GM21381 (cell line): ENCODE data around the gene CSMD2.

Source experiments
- ATAC-seq: cut with Tn5 transposase; IDR thresholded peaks from one replicate; pipeline ENCODE4 v1.9.1; 2021; ENCODE audit warnings: mild to moderate bottlenecking, moderate library complexity; ENCODE audit not compliant: unreplicated experiment

Gene CSMD2

DNA sequence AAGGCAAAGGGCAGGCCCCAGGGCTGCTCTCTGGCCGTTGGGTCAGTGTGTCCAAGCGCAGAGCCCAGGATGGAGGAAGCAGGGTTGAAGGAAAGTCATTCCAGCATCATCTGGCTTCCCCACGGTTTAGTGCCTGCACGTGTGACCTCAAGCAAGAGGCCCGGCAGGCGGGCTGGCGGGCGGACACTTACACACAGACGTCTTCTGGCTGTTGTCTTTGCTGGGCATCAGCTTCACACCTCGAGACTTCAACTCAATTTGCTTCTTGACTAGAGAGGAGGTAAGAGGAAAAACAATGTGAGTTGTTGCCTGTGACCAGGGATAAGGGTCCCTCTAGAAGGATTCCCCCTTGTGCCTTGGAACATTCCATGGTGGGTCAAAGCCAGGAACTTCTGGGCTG lies 339.5 kb downstream of the CSMD2 start:
- no peak for ATAC-seq

DNA sequence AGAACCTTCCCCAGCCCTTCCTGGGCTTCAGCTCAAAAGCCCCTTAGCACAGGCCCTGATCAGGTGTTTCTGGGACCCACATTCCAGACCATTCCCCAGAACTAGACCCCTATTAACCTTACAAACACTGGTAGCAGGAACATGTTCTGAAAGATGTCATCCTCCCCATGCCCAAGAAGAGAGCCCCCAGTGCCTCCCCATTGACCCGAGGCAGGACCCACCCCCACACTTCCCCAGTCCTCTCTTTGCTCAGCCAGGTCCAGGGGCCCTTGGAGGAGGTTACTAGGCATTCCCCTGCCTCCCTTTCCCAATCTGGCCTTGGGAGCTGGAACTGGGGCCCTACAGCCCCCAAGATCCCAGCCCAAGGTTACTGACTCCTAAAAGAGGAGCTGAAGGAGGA lies 340.1 kb downstream of the CSMD2 start:
- no peak for ATAC-seq

DNA sequence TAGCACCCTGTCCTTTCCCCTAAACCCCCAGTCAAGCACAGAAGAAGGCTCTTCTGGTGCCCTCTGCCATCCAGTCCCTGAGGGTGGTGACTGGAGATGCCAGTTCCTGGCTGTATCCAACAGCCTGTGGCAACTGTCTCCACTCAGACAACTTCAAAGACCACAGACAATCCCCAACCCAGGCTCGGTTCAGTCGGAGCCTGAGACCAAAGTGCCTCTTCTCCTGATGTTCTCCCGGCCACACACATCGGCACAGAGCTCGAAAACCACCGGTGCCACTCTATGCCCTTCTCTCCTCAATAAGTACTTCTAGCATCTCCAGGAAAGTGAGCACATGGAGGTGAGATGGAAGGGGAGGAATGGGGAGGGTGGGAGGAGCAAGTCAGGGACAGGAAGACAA lies 340.7 kb downstream of the CSMD2 start:
- ATAC-seq: no peak

DNA sequence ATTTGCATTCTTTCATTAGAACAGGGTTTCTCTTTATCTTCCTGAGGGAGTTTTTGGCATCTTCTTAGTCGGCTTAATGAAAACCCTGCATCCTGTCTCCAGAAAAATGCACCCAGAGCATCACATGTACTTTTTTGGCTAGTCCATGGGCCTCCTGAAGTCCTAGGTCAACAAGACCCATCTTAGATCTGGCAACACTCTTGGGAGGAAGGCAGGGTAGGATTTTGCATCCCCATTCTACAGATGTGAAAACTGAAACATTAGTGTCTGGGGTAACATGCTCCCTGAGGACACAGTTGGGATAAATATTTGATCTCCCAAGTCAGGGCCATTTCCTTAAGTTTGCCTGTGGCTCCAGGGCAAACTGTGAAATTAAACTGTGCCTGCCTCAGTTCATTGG lies 341.2 kb downstream of the CSMD2 start:
- no peak for ATAC-seq

DNA sequence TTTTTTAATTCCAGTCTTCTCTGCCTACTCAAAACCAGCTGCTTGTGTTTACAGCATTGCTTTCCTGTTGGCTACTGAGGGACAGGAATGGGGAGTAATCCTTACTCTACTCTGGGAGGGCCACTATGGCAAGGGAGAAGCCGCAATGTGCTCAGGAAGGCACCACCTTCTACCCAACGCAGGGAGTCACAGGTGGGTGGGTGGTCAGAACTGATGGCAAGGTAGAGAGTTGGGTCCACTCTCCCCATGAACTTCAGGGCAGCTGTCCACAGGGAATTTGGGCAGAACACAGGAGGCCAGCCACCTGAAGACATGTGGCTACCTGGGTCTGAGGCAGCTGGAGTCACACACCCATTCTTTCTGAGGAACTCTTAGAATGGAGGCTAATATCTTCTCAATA lies 341.6 kb downstream of the CSMD2 start:
- no peak for ATAC-seq

DNA sequence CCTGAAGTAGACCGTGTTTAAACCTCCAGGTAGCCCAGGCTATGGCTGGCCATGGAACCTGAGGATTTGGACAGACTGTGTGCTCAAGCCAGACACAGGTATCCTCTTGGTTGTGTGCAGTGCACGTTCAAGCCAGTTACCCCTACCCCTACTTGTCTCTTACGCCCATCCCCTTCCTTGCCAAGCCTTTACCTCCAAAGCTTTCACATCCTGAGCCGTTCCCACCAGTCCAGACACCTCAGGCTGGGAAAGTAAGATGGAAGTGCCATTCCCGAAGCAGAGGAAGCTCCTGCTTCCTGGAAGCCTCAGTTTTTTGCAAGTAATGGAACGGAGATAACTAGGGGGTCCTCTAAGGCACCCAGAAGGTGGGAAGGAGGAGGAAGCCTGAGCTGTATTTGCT lies 342.6 kb downstream of the CSMD2 start:
- ATAC-seq: no peak

DNA sequence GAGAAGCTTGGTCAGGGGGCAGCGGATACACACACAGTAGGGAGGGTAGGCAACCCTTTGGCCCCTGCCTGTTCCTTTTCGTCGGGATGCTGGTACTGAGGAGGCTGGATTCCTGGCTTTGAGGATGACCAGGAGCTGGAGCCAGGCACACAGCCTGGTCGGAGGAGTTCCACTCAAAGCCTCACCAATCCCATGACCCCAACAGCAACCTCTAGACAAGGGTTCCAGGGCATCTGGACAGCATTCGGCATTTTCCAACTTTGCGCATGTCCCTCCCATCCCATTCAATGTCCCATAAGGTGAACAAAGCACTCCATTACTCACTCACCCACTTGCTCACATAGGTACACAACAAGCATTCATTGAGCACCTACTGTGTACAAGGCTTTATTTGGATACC lies 343.7 kb downstream of the CSMD2 start:
- no peak for ATAC-seq

DNA sequence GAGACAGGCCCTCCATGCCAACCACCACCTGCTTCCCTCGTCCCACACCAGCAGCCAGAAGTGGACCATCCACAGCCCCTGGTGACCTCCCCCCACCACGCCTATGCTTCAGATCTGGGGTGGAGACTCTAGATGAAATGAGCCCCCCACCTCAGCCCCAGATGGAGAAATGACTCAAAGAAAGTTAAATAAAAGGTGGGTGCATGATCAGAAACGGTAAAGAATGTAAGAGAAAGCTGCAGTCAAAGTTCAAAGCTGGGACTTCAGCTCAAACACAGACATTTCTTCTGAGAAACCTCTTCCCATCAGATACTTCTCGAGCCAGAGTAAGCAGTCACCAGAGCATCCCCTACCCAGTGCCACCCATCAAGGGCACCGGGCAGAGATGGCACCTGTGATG lies 344.2 kb downstream of the CSMD2 start:
- ATAC-seq: no peak

DNA sequence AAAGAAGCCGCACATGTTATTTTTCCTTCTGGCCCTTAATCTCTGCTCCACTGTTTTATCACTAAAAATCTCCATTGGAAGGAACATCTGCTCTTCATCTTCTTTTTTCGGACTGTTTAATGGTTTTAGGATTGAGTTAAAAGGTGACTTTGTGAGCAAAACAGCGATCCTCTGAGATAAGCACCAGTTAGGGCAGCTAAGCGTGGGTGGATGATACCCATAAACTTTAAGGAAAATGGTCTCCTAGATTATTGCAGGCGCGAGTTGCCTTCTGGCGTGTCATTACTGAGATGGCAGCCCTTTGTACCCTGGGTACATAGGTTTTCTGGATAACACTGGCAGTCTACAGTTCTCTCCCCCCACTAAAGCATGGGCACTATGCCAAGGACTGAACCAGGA lies 345.1 kb downstream of the CSMD2 start:
- ATAC-seq: no peak

DNA sequence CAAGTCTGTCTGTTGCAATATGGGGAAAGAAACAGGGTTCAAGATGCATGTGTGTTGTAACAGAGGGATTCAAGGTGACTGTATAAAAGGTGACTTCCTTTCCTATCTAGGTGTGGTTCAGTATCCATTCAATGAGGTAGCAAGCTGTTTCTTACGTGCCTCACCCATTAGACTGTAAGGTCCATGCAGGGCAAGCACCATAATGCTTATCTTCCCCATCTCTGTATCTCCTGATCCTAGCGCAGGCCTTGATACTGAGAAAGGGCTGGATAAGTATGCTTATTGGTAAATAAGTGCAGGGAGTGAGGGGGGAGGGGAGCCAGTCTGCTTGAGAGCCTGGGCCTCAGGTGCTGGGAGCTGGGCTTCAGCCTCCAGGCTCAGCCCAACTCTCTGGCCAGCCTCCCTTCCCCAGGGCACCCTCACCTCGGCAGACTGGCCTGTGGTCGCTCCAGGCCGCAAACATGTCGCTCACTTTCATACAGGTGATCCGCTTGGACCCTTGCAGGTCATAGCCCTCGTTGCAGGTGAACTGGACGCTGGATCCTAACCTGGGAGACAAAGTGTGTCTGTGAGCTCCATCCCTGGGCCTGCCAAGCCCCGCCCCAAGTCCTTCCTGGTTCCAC lies 345.6 kb downstream of the CSMD2 start:
- no peak for ATAC-seq

DNA sequence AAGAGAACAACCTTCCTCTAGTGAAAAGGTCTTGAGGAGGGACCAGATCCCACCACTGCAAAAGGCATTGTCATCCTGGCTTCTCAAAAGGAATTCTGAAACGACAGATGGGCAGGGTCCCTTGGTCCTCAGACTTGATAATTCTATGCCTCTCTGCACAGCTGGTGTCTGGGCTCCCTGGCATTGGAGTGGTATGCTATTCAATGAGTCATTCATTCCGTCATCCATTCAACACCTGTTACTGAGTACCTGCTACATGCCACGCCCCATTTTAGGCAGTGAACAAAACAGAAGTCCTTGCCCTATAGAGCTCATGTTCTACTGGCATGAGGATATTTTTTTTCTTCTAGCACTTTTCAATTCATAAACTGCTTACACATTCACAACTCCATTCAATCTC lies 347.0 kb downstream of the CSMD2 start:
- no peak for ATAC-seq

DNA sequence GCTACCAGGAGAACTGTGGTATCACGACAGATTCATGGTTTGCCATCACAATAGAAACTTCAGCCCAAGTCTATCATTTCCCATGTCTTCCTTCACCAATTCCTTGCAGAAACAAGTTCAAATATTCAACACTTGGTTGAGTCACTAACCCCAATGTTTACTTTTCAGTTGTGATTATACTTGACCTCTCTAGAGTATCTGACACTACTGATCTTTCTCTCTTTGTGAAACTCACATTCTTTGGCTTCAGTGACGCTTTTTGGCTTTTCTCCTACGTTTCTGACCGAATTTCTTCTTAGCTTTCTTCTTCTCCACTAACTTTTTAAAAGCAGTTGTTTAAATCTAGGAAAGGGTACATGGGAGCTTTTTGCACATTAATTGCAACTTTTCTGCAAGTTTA lies 350.0 kb downstream of the CSMD2 start:
- ATAC-seq: no peak

DNA sequence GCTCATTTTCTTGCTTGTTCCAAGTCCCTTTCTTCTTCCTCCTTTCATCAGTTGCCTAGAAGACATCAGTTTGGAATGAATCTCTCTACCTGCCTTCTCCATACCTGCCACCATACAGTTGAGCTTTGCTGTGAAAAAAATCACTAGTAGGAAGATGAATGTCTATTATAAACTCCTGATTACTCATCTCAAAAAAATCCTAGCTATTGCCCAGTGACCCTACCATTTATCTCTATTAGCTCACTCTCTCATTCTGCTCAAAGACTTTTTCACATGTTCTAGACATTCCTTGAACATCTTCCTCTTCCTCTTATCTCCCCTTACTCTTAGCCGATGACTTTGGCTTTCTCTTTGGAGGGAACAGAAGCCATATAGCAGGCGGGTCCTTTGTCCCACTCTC lies 350.9 kb downstream of the CSMD2 start:
- no peak for ATAC-seq

DNA sequence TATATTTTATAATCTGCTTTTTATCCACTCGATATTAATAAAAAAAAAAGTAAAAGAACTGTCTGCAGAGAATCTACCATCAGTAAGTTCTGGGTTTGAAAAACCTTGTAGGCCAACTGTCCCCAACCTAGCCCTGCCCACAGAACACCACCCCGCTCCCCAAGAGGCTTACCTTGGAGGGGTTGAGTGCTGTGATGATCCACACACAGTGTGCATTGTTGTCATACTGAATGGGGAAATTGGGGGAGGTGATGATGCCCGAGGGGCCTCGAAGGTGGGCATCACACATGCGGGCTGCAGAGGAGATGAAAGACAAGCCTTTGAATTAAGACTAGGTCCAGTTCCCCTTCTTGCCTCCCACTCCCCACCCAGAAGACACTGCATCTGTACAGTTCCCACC lies 354.5 kb downstream of the CSMD2 start:
- ATAC-seq: no peak

DNA sequence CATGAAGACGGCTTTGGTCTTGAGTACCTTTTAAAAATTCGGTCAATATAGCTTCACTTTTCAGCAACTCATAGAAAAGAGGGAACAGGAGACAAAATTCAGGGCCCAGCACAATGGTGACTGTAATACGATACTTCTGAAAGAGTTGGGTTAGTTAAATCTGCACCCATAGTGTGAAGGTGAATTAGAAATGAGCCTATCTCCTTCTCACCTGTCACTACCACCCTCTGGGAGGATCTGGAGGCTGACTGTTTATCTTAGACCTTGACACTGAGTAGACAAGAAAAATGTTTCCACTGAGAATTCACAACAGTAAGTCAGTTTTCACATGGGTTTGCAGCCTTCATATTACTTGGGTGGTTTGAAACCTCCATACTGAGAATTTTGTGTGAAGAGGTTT lies 359.0 kb downstream of the CSMD2 start:
- no peak for ATAC-seq

DNA sequence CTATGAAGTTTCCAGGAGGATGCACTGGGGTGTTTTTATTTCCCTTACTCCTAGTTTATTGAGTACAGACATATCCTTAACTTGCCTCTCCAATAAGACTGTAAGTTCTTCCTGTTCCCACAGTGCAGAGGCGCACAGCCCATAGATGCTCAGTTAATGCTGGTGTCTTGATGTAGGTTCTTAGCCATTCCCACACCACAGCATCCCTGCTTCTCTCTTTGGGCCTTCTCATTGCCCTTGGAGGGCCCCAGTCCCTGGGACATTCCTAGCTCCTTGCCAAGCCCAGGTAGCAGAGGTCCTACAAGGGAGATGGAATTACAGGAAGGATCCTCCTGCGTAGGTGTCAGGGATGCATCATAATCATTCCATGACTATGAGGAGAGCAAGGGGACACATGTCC lies 362.8 kb downstream of the CSMD2 start:
- ATAC-seq: no peak

DNA sequence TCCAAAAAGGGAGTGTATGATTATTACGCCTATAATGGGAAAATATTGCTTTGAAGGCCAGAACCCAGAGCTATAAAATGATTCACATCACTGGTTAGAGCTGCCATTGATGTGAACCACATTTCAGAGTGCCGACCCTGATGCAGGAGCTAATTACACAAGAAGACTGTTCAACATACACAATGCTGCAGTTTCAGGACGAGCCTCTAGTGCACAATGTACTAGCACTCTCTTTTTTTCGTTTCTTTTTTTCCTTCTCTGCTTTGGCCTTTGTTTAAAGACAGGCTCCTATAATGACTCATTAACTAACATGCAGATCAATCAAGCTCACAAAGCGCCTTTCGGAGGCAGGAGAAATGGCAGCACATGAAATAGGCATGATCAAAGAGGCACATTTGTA lies 367.2 kb downstream of the CSMD2 start:
- no peak for ATAC-seq

DNA sequence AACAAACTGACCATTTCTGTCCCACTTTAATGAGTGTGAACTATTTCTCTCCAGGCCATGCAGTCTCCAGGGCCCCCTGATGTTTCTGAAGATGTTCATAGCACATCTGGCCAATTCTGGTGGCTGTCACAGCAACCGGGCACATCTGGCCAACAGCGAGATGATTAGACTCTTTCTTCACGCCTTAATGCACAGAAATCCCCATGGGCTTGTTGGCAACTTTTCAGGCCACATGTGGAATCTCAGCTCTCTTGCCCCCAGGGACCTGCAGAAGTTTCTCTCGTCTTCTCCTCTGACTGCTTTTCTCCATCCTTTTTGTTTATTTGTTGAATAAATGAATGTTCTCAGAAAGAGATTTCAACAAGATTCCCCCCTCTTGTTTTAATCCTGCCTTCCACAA lies 372.4 kb downstream of the CSMD2 start:
- no peak for ATAC-seq

DNA sequence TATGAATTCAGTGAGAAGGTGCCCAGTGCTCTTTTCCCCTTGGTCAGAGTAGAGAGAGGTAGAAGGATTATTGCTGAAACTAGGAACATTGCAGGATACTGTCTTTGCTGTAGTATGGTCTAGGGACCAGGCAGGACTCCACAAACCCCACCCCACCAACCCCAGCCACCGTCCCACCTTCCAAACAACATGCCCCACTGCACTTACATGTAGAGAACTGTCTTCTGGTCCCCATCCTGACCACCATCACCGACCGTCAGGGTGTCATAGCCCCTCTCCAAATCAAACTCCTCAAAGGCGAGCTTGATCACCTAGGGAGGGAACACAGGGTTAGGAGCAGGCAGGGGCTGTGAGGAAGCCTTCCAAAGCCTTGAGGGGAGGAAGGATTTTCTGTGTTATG lies 372.8 kb downstream of the CSMD2 start:
- ATAC-seq: no peak

DNA sequence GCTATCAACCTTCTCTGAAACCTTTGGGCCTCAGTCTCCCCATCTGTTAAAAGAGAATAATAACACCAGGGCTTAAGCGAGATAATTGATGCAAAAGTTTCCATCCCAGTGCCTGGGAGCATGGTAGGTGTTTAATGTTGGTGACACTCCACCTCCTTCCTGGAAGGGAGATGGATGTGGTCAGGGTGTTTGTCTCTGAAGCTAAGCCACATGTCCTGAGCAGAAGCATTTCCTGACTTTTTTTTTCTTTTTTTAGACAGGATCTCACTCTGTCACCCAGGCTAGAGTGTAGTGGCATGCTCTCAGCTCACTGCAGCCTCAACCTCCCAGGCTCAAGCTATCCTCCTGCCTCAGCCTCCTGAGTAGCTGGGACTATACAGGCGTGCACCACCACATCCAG lies 373.8 kb downstream of the CSMD2 start:
- no peak for ATAC-seq

DNA sequence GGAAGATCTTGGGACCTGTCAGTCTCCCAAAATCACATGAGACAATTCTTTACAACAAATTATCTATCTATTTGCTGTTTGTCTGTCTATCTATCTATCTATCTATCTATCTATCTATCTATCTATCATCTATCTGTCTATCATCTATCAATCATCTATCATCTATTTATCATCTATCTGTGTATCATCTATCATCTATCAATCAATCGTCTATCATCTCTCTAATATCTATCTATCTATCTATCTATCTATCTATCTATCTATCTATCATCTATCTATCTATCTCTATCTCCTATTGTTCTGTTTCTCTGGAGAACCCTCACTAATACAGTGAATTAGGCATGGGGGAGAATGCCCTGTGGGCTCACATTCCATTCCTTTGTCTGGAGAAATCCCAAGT lies 374.5 kb downstream of the CSMD2 start:
- ATAC-seq: no peak

DNA sequence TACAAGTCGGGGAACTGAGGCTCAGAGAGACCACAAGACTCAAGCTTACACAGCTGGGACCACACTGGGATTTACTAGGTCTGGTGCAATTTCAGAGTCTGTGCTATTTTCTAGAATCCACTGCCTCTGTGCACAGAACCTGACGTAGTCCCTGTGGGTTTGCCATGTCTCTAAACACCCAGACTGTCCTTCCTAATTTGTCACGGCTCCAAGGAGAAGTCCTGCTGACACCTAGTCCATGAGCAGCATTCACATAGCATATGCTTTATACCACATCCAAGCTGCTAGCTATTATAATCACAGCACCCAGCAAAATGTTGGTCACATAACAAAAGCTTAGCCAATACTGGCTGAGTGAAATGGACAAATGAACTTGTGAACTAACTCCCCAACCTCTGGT lies 380.2 kb downstream of the CSMD2 start:
- no peak for ATAC-seq

DNA sequence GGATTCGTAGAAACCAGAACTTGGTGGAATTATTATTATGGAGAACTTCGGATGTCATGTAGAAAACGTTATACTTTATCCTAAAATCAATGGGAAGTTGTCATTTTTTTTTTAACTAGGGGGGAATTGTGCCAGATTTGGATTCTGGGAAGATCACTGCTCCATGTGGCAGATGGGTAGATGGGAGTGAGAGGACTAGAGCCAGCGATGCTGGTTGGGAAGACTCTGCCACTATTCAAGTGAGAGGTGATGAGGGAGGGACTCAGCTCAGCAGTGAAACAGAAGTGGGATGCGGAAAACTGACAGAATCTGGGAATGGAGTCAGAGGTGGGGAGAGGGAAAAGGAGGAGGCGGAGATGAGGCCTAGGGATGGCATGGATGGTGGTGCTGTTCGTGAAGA lies 382.3 kb downstream of the CSMD2 start:
- no peak for ATAC-seq

DNA sequence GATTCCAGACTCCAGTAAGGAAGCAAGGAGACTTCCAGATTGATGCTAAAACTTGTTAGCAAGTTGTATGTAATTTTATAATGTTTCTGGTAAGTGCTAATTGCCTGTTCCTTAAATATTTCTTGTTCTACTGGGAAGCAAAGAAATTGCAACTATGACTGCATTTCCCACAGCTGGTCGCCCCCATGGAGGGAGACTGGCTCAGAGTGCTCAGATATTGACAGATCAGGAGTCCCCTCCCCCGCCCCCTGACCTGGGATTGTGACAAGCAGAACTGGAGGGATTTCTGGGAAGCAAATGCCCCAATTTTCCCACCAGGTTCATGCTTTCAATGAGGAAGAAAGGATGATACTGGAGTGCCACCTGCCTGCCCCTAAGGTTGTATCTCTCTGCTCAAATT lies 383.4 kb downstream of the CSMD2 start:
- ATAC-seq: no peak
